ENCODE results near the gene EGLN2.

GRCh38 chr19:40809358-40810086, 10.5 kb downstream of the EGLN2 start:
- TF ChIP-seq POLR2A (IDR thresholded peaks at IDR 0.05; ENCODE audit: borderline replicate concordance, extremely low read depth, insufficient read depth, insufficient read length), result no peak
- TF ChIP-seq POLR2AphosphoS5 (IDR thresholded peaks at IDR 0.05; ENCODE audit: low read depth, low read length), result no peak
- TF ChIP-seq YY1 (IDR thresholded peaks at IDR 0.05; ENCODE audit: extremely low read depth, insufficient replicate concordance, low read depth, low read length), result no peak
- TF ChIP-seq CTCF (IDR thresholded peaks at IDR 0.05 in 2 of 3, conservative IDR thresholded peaks at IDR 0.05 in 1 of 3; ENCODE audit: borderline replicate concordance in 1 of 3, insufficient read depth in 1 of 3, low read depth in 2 of 3, low read length in 2 of 3), result no peak
- TF ChIP-seq ATF3 (IDR thresholded peaks at IDR 0.05), result no peak

All from HCT116 (cell line).